SJSA1 (cell line): ENCODE results near the gene DPYD. TPM values are rescaled to one million over a fixed set of nuclear protein-coding genes. Genes with fewer than 3 reads are reported as not detected.

ENCODE experiments used
- DNase-seq, 2 experiments: peaks; one replicate each; pipeline ENCODE4 v3.0.0-alpha.2; 2015 to 2020; ENCODE audit warnings: low spot score in 2 of 2, low read depth in 1 of 2
- H3K27ac ChIP-seq: fragments of 250-450 bp; sonication (Bioruptor Pico); 2 replicates; pipeline ENCODE4 v1.5.1; 2020; ENCODE audit warnings: mild to moderate bottlenecking, moderate library complexity
- H3K27me3 ChIP-seq: fragments of 250-450 bp; sonication (Bioruptor Pico); replicated peaks from 2 replicates; pipeline ENCODE4 v1.5.1; 2020; ENCODE audit warnings: mild to moderate bottlenecking, moderate library complexity
- H3K36me3 ChIP-seq: fragments of 250-450 bp; sonication (Bioruptor Pico); 2 replicates; pipeline ENCODE4 v1.5.1; 2020; ENCODE audit warnings: mild to moderate bottlenecking
- H3K4me1 ChIP-seq: fragments of 250-450 bp; sonication (Bioruptor Pico); replicated peaks from 2 replicates; pipeline ENCODE4 v1.6.1; 2021; ENCODE audit warnings: mild to moderate bottlenecking
- H3K4me3 ChIP-seq: fragments of 250-450 bp; sonication (Bioruptor Pico); 2 replicates; pipeline ENCODE4 v1.5.1; 2020; ENCODE audit warnings: mild to moderate bottlenecking
- H3K9me3 ChIP-seq: fragments of 250-450 bp; sonication (Bioruptor Pico); replicated peaks from 2 replicates; pipeline ENCODE4 v1.5.1; 2020; ENCODE audit warnings: mild to moderate bottlenecking
- total RNA-seq: library from RNA; depleted of rRNA; stranded (reverse); fragments of >200 nt; shearing (Covaris generic); gene quantifications from 2 replicates; pipeline ENCODE4 v1.2.3, GENCODE V29; 2014

DPYD gene
- total RNA-seq, 1 experiment from 2014 or later = 31.4 TPM

DNA sequence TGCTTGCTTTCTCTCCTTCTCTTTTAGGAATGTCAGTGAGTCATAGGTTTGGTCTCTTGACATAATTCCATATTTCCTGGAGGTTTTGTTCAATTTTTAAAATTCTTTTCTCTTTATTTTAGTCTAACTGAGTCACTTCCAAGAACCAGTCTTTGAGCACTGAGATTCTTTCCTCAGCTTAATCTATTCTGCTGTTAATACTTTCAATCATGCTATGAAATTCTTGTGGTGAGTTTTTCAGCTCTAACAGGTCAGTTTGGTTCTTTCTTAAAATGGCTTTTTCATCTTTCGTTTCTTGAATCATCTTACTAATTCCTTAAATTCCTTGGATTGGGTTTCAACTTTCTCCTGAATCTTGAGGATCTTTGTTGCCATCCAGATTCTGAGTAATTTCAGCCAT lies 878.3 kb downstream of the DPYD start:
- Histone ChIP-seq H3K4me3 (no peak overlapping the region), H3K9me3 (no peaks in the 10 kb centered on the region; the same call in 1 of the 2 replicates), H3K27ac (no peak overlapping the region), H3K4me1 (no peaks in the 10 kb centered on the region), H3K27me3 (no peaks in the 10 kb centered on the region), H3K36me3 (no peaks in the 10 kb centered on the region)
- no peak for DNase-seq

DNA sequence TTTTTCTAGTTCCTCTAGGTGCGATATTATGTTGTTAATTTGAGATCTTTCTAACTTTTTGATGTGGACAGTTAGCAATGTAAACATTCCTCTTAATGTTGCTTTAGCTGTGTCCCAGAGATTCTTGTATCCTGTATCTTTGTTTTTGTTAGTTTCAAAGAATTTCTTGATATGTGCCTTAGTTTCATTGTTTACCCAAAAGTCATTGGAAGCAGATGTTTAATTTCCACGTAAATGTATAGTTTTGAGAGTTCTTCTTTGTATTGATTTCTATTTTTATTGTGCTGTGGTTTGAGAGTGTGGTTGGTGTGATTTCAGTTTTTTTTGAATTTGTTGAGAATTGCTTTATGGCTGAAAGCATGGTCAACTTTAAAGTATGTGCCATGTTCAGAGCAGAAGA lies 879.8 kb downstream of the DPYD start:
- Histone ChIP-seq H3K36me3 (no peaks in the 10 kb centered on the region), H3K27me3 (no peaks in the 10 kb centered on the region)

DNA sequence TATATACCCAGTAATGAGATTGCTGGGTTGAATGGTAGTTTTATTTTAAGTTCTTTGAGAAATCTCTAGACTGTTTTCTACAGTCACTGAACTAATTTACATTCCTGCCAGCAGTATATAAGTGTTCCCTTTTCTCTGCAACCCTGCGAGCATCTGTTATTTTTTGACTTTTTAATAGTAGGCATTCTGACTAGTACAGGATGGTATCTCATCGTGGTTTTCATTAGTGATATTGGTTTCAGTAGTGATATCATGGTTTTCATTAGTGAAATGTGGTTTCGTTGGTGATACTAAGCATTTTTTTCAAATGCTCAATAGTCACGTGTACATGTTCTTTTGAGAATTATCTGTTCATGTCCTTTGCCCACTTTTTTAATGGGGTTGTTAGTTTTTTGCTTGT lies 882.4 kb downstream of the DPYD start:
- Histone ChIP-seq H3K27me3 (no peaks in the 10 kb centered on the region), H3K36me3 (no peaks in the 10 kb centered on the region), H3K4me3 (no peak overlapping the region), H3K27ac (no peak overlapping the region), H3K9me3 (no peaks in the 10 kb centered on the region; the same call in 1 of the 2 replicates), H3K4me1 (no peaks in the 10 kb centered on the region)
- DNase-seq = no peak

More for the DNA sequence above, 879.8 kb downstream of the DPYD start:
- H3K4me1 ChIP-seq = no peaks in the 10 kb centered on the region
- no peak overlapping the region for H3K4me3 ChIP-seq
- DNase-seq = no peak
- H3K9me3 ChIP-seq = no peaks in the 10 kb centered on the region; the same call in 1 of the 2 replicates
- H3K27ac ChIP-seq = no peak overlapping the region

DNA sequence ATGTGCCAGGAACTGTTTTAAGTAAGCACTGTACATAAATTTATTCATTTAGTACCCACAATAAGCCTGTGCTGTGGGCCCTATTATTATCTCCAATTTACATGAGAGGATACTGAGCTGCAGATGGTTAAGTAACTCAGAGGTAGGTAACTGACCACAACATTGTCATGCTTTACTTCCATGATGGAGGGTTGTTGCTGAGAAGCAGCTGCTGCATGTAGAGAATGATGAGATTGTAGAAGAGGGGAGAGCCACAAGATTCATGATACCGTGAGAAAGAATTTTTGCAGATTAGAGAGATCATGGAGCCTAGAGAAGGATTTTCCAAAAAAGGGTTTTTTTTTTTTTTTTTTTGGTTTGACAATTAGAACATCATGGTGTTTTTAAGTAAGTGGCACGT lies 886.2 kb downstream of the DPYD start:
- no peak for DNase-seq
- Histone ChIP-seq H3K27ac (no peak overlapping the region), H3K27me3 (no peaks in the 10 kb centered on the region), H3K4me3 (no peak overlapping the region), H3K36me3 (no peaks in the 10 kb centered on the region), H3K9me3 (no peaks in the 10 kb centered on the region), H3K4me1 (no peaks in the 10 kb centered on the region)

DNA sequence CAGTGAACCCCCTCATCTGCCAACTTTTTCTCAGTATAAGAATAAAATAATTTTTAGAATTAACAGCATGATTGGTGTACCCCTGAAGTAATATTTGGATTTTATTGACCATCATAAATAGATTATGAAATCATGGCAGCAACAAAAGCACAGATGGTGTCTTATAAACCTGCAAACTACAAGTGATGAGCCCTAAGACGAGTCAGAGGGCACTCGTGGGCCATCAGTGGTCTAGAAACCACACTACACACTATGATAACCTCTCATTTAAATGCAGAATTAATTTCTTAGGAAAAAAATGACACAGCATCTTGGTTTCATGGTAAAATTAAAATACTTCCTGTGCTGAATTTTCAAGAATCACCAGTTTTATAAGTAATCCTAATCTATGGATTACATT lies 886.9 kb downstream of the DPYD start:
- no peaks in the 10 kb centered on the region for H3K27me3 ChIP-seq
- no peaks in the 10 kb centered on the region for H3K36me3 ChIP-seq
- no peaks in the 10 kb centered on the region for H3K4me1 ChIP-seq
- DNase-seq = no peak
- no peaks in the 10 kb centered on the region for H3K9me3 ChIP-seq
- no peak overlapping the region for H3K27ac ChIP-seq
- no peak overlapping the region for H3K4me3 ChIP-seq
